Measurements from ENCODE around the gene SKA1. TPM values are rescaled to one million over a fixed set of nuclear protein-coding genes. Genes with fewer than 3 reads are reported as not detected.
"Not testable (repeated sequence)": the region's sequence is repeated elsewhere in the genome, so short reads cannot be mapped to it uniquely, and the experiment has no call there.

SKA1 gene
- total and polyA plus RNA-seq, 2 of the 4 experiments (the other 2 are of a cell fraction): 5.8 to 5.9 TPM

- ATAC-seq (ENCODE audit: low read depth) (peak; percentile 42; the same call in 1 of the 2 replicates), DNase-seq (peak; percentile 50)
- no peak overlapping the region for H4K8ac ChIP-seq (ENCODE audit: low read depth in 2 of 2, low read length in 2 of 2)
- WGBS, 2 experiments (ENCODE audit: extremely low coverage in 2 of 2, insufficient read length in 1 of 2): no CpG with 5 or more reads among the region's 1 CpG
- no peak overlapping the region for H3K9ac ChIP-seq (ENCODE audit: low read depth, low read length)
- H3K4ac ChIP-seq (ENCODE audit: low read depth, low read length): no peak overlapping the region
- in situ Hi-C loops (cut with MboI; ENCODE audit: low sequenced_read_pairs) (no loop called here), intact Hi-C loops (cut with micrococcal nuclease) (no loop called here), dilution Hi-C loops (cut with HindIII; ENCODE audit: low sequenced_read_pairs, unreplicated experiment) (no loop called here)
- no peak overlapping the region for H3K18ac ChIP-seq (ENCODE audit: low read depth, low read length)
- H3K4me2 ChIP-seq (ENCODE audit: low read depth, low read length): no peak overlapping the region
- H3K4me1 ChIP-seq (ENCODE audit: control insufficient read depth, insufficient read depth, low read length): no peaks in the 10 kb centered on the region
- no peak overlapping the region for H3K14ac ChIP-seq (replicated peaks; ENCODE audit: low read depth, low read length)
- TF ChIP-seq NFE2L2 (IDR thresholded peaks at IDR 0.05; ENCODE audit: low read depth, low read length) (no peak), CEBPB (IDR thresholded peaks at IDR 0.05; ENCODE audit: low read depth, low read length) (0 out of 2 replicates have a peak, but pooled peaks have one; percentile 8)
- H2BK20ac ChIP-seq (ENCODE audit: low read depth, low read length): no peak overlapping the region
- H4K5ac ChIP-seq (ENCODE audit: low read depth, low read length): no peak overlapping the region
- H3K9me1 ChIP-seq (ENCODE audit: insufficient read depth, low read length): no peaks in the 10 kb centered on the region
- no TSS peak for BruUV-seq (replicated peaks)
- no peak overlapping the region for H3K27ac ChIP-seq (ENCODE audit: insufficient read depth, low read length)
- no peaks in the 10 kb centered on the region for H3K79me1 ChIP-seq (ENCODE audit: low read depth in 1 of 2, low read length in 2 of 2)
- H2AFZ ChIP-seq (replicated peaks; ENCODE audit: low read length, poor library complexity): no peak overlapping the region
- no peaks in the 10 kb centered on the region for H3K36me3 ChIP-seq (ENCODE audit: control insufficient read depth, insufficient read depth, low read length)
- no peak overlapping the region for H3K4me3 ChIP-seq (ENCODE audit: insufficient read depth, low read depth, low read length)
- ChIA-PET CTCF (interaction anchor here (1.4 kb wide), 2 partner anchors 18 to 20 kb away, joined by 3 to 4 read pairs; no protein-coding TSS in a partner anchor), POLR2A (ENCODE audit: unreplicated experiment) (no interaction called here)
- H3K56ac ChIP-seq (ENCODE audit: extremely low read depth, insufficient read depth, low read length): no peak overlapping the region
- no peak overlapping the region for H4K91ac ChIP-seq (ENCODE audit: insufficient read depth, low read depth, low read length)
- no peak overlapping the region for H2AK9ac ChIP-seq (replicated peaks; ENCODE audit: low read depth, low read length, poor library complexity)
- no peak overlapping the region for H2BK5ac ChIP-seq (ENCODE audit: low read depth, low read length, poor library complexity, severe bottlenecking)
- no peak overlapping the region for H2AK5ac ChIP-seq (ENCODE audit: low read depth, low read length)
- H3K9me3 ChIP-seq (ENCODE audit: control insufficient read depth, insufficient read depth, low read length): no peaks in the 10 kb centered on the region
- no peaks in the 10 kb centered on the region for H4K20me1 ChIP-seq (ENCODE audit: insufficient read depth, low read length)
- H2BK15ac ChIP-seq (ENCODE audit: low read depth, low read length): no peak overlapping the region
- H2BK120ac ChIP-seq (ENCODE audit: low read depth, low read length): no peak overlapping the region
- H3K23ac ChIP-seq (ENCODE audit: low read depth, low read length): no peak overlapping the region
- H3K27me3 ChIP-seq (ENCODE audit: control insufficient read depth, insufficient read depth, low read length): peaks cover 7% of the 10 kb centered on the region; the same call in 1 of the 2 replicates
These were observed 36.0 kb downstream of the SKA1 start for GRCh38 chr18:50410894-50411293.

- dilution Hi-C loops (cut with HindIII; ENCODE audit: low sequenced_read_pairs, unreplicated experiment); DNase-seq; H2BK20ac ChIP-seq (ENCODE audit: low read depth, low read length); H3K9me3 ChIP-seq (ENCODE audit: control insufficient read depth, insufficient read depth, low read length); H3K18ac ChIP-seq (ENCODE audit: low read depth, low read length); H3K9ac ChIP-seq (ENCODE audit: low read depth, low read length); H4K20me1 ChIP-seq (ENCODE audit: insufficient read depth, low read length); H3K14ac ChIP-seq (replicated peaks; ENCODE audit: low read depth, low read length); H3K9me1 ChIP-seq (ENCODE audit: insufficient read depth, low read length); H4K5ac ChIP-seq (ENCODE audit: low read depth, low read length); H3K4me1 ChIP-seq (ENCODE audit: control insufficient read depth, insufficient read depth, low read length); H2AK5ac ChIP-seq (ENCODE audit: low read depth, low read length); H2BK5ac ChIP-seq (ENCODE audit: low read depth, low read length, poor library complexity, severe bottlenecking); H4K91ac ChIP-seq (ENCODE audit: insufficient read depth, low read depth, low read length); BruUV-seq (replicated peaks); H2BK15ac ChIP-seq (ENCODE audit: low read depth, low read length); H2AK9ac ChIP-seq (replicated peaks; ENCODE audit: low read depth, low read length, poor library complexity); H3K27ac ChIP-seq (ENCODE audit: insufficient read depth, low read length); intact Hi-C loops (cut with micrococcal nuclease); ATAC-seq (ENCODE audit: low read depth); in situ Hi-C loops (cut with MboI; ENCODE audit: low sequenced_read_pairs); H3K4me3 ChIP-seq (ENCODE audit: insufficient read depth, low read depth, low read length); H2BK120ac ChIP-seq (ENCODE audit: low read depth, low read length); H3K23ac ChIP-seq (ENCODE audit: low read depth, low read length); H4K8ac ChIP-seq (ENCODE audit: low read depth in 2 of 2, low read length in 2 of 2); H3K27me3 ChIP-seq (ENCODE audit: control insufficient read depth, insufficient read depth, low read length); H3K79me1 ChIP-seq (ENCODE audit: low read depth in 1 of 2, low read length in 2 of 2); H3K36me3 ChIP-seq (ENCODE audit: control insufficient read depth, insufficient read depth, low read length); H3K56ac ChIP-seq (ENCODE audit: extremely low read depth, insufficient read depth, low read length); H3K4me2 ChIP-seq (ENCODE audit: low read depth, low read length); H2AFZ ChIP-seq (replicated peaks; ENCODE audit: low read length, poor library complexity); H3K4ac ChIP-seq (ENCODE audit: low read depth, low read length): not testable (repeated sequence)
- CTCF ChIA-PET: interaction anchor here (0.6 kb wide), 1 partner anchor 12 kb away, joined by 5 read pairs; no protein-coding TSS in a partner anchor
- POLR2A ChIA-PET (ENCODE audit: unreplicated experiment): interaction anchor here (0.6 kb wide), 1 partner anchor 40 kb away, joined by 3 read pairs; no protein-coding TSS in a partner anchor
- WGBS, 2 experiments (ENCODE audit: extremely low coverage in 2 of 2, insufficient read length in 1 of 2): no CpG with 5 or more reads among the region's 3 CpGs
These were observed 42.0 kb downstream of the SKA1 start for GRCh38 chr18:50416832-50417231.

All from IMR-90 (cell line).